Stimulated activated CD4-positive, alpha-beta T cell treated with anti-CD3 and anti-CD28 coated beads, Interleukin-1b, Interleukin-23, amount 100 ng/mL, for 48 hours (primary cell): ENCODE measurements around the gene KLK6.
A peak's percentile ranks its signal among the peaks of the same experiment; 100 is the strongest.

Source experiments
- DNase-seq: peaks from one replicate; pipeline ENCODE4 v3.0.0-alpha.2; 2020

The KLK6 gene

GRCh38 chr19:50969413-50969760 is at the start of gene KLK6:
TSS of gene KLK6 (minus strand) at chr19:50969591. CDS start at chr19:50968104, 1,487 bp downstream.
- DNase-seq = no peak

- DNase-seq = no peak
These were observed 49.6 kb upstream of the KLK6 start for GRCh38 chr19:51018745-51019543.

- peak; percentile 69 for DNase-seq
These were observed 47.6 kb upstream of the KLK6 start for GRCh38 chr19:51016798-51017683.

GRCh38 chr19:51015691-51016267 is 46.4 kb upstream of the KLK6 start:
- DNase-seq = no peak

GRCh38 chr19:51014242-51014641 is 44.9 kb upstream of the KLK6 start:
- DNase-seq = no peak

- DNase-seq = no peak
These were observed 43.3 kb upstream of the KLK6 start for GRCh38 chr19:51012661-51013190.

GRCh38 chr19:51010066-51010795 is 40.8 kb upstream of the KLK6 start:
- no peak for DNase-seq

- no peak for DNase-seq
These were observed 39.9 kb upstream of the KLK6 start for GRCh38 chr19:51009061-51009891.

- no peak for DNase-seq
These were observed 38.1 kb upstream of the KLK6 start for GRCh38 chr19:51007488-51007887.

GRCh38 chr19:51006406-51006805 is 37.0 kb upstream of the KLK6 start:
- no peak for DNase-seq

GRCh38 chr19:51005248-51005647 is 35.9 kb upstream of the KLK6 start:
- no peak for DNase-seq

- DNase-seq = no peak
These were observed 33.9 kb upstream of the KLK6 start for GRCh38 chr19:51003316-51003715.

GRCh38 chr19:51002542-51003311 is 33.3 kb upstream of the KLK6 start:
- DNase-seq = peak; percentile 44

GRCh38 chr19:51002089-51002532 is 32.7 kb upstream of the KLK6 start:
- DNase-seq = no peak

- no peak for DNase-seq
These were observed 32.1 kb upstream of the KLK6 start, which contains the start of gene KLK8 for GRCh38 chr19:51001515-51001914. TSS of gene KLK8 (minus strand) at chr19:51001604. CDS start at chr19:51001167, 437 bp downstream.

- DNase-seq = no peak
These were observed 31.6 kb upstream of the KLK6 start for GRCh38 chr19:51000981-51001380.

- DNase-seq = no peak
These were observed 31.0 kb upstream of the KLK6 start for GRCh38 chr19:51000426-51000825.

- DNase-seq = no peak
These were observed 29.3 kb upstream of the KLK6 start for GRCh38 chr19:50998686-50999085.

- DNase-seq = no peak
These were observed 28.7 kb upstream of the KLK6 start for GRCh38 chr19:50998061-50998460.

- peak; percentile 8 for DNase-seq
These were observed 24.7 kb upstream of the KLK6 start for GRCh38 chr19:50994129-50994528.

- DNase-seq = no peak
These were observed 23.3 kb upstream of the KLK6 start for GRCh38 chr19:50992666-50993035.
